ENCODE data around the gene CHD2. TPM values are rescaled to one million over a fixed set of nuclear protein-coding genes. Genes with fewer than 3 reads are reported as not detected.

CHD2 gene
- polyA plus RNA-seq, 2 of the 4 experiments (the other 2 are of a cell fraction): 29.5 to 68.2 TPM

DNA sequence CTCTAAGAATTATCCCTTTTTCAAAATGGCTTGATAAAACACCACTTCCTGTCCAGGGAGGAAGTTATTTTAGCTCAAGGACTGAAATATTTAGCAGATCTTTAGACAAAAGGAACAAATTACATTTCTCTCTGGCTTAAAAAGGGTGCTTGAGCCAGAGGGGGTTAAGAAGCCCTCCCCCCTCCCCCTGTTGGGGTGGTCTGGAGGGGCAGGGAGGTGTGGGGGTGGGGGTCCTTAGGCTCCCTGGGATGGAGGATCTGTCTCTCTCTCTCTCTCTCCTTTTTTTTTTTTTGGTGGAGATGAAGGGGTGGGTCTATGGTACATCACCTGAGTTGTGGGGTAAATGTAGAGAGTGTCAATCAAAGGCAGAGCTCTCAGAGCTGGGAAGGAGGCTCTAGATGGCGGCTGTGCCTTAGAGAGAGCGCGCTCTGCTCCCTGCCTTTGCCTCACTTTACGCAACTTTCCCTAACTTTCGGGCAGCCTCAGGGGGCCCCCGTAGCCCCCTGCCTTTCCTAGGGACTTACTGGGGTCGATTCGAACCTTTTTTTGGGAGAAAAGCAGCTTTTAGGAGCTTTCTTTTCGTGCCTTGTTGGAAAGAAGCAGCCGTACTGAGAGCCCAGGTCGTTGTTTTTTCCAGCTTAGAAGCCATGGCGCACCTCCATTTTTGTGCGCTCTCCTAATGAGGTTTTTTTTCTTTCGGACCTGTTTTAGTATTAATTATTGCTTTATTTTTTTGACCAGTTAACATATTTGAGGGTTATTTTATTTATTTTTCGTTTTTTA lies at the start of gene CHD2 (continued):
- TF ChIP-seq, protein P1, sequence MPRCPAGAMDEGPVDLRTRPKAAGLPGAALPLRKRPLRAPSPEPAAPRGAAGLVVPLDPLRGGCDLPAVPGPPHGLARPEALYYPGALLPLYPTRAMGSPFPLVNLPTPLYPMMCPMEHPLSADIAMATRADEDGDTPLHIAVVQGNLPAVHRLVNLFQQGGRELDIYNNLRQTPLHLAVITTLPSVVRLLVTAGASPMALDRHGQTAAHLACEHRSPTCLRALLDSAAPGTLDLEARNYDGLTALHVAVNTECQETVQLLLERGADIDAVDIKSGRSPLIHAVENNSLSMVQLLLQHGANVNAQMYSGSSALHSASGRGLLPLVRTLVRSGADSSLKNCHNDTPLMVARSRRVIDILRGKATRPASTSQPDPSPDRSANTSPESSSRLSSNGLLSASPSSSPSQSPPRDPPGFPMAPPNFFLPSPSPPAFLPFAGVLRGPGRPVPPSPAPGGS (IDR thresholded peaks at IDR 0.05): peak; percentile 90; the same call in 2 of the 3 replicates
- TF ChIP-seq CBX2 (IDR thresholded peaks at IDR 0.05; ENCODE audit: borderline replicate concordance, low read depth) (no peak), HOXA7 (CRISPR knock-in tag; IDR thresholded peaks at IDR 0.05) (peak; percentile 94), HDAC2 (IDR thresholded peaks at IDR 0.05) (0 out of 2 replicates have a peak, but pooled peaks have one; percentile 5), SREBF2 (IDR thresholded peaks at IDR 0.05) (no peak), NFE2L2 (conservative IDR thresholded peaks at IDR 0.05; ENCODE audit: low read length) (no peak), CHD2 (IDR thresholded peaks at IDR 0.05; ENCODE audit: low read length, partially characterized antibody) (peak; percentile 56), HOXB13 (CRISPR knock-in tag; IDR thresholded peaks at IDR 0.05; ENCODE audit: low read depth) (no peak), KDM5A (IDR thresholded peaks at IDR 0.05) (no peak), EHF (CRISPR knock-in tag; IDR thresholded peaks at IDR 0.05) (peak; percentile 48; the same call in 1 of the 2 replicates), POLR2AphosphoS2 (conservative IDR thresholded peaks at IDR 0.05; ENCODE audit: low read length) (peak; percentile 98), MYC (IDR thresholded peaks at IDR 0.05; ENCODE audit: borderline replicate concordance, low read length) (0 out of 2 replicates have a peak, but pooled peaks have one; percentile 55), RFX5 (IDR thresholded peaks at IDR 0.05) (peak; percentile 36), EHMT2 (IDR thresholded peaks at IDR 0.05; ENCODE audit: low read depth) (no peak), ZC3H11A (IDR thresholded peaks at IDR 0.05) (no peak), CEBPB (IDR thresholded peaks at IDR 0.05) (peak; percentile 54 to 65; a peak in 3 of 4 replicates), POLR2A (IDR thresholded peaks at IDR 0.05; ENCODE audit: low read length) (peak; percentile 94), MAFK (IDR thresholded peaks at IDR 0.05; ENCODE audit: partially characterized antibody) (no peak), RNF2 (IDR thresholded peaks at IDR 0.05; ENCODE audit: borderline replicate concordance, low read depth) (no peak)
- TF ChIP-seq, protein P2, sequence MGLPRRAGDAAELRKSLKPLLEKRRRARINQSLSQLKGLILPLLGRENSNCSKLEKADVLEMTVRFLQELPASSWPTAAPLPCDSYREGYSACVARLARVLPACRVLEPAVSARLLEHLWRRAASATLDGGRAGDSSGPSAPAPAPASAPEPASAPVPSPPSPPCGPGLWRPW (IDR thresholded peaks at IDR 0.05): no peak
- TF ChIP-seq, protein P3, sequence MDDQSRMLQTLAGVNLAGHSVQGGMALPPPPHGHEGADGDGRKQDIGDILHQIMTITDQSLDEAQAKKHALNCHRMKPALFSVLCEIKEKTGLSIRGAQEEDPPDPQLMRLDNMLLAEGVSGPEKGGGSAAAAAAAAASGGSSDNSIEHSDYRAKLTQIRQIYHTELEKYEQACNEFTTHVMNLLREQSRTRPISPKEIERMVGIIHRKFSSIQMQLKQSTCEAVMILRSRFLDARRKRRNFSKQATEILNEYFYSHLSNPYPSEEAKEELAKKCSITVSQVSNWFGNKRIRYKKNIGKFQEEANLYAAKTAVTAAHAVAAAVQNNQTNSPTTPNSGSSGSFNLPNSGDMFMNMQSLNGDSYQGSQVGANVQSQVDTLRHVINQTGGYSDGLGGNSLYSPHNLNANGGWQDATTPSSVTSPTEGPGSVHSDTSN (IDR thresholded peaks at IDR 0.05): peak; percentile 96
- TF ChIP-seq, protein P4, sequence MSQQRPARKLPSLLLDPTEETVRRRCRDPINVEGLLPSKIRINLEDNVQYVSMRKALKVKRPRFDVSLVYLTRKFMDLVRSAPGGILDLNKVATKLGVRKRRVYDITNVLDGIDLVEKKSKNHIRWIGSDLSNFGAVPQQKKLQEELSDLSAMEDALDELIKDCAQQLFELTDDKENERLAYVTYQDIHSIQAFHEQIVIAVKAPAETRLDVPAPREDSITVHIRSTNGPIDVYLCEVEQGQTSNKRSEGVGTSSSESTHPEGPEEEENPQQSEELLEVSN (IDR thresholded peaks at IDR 0.05; ENCODE audit: borderline replicate concordance, low read depth): 0 out of 2 replicates have a peak, but pooled peaks have one; percentile 37
- TF ChIP-seq, protein P5, sequence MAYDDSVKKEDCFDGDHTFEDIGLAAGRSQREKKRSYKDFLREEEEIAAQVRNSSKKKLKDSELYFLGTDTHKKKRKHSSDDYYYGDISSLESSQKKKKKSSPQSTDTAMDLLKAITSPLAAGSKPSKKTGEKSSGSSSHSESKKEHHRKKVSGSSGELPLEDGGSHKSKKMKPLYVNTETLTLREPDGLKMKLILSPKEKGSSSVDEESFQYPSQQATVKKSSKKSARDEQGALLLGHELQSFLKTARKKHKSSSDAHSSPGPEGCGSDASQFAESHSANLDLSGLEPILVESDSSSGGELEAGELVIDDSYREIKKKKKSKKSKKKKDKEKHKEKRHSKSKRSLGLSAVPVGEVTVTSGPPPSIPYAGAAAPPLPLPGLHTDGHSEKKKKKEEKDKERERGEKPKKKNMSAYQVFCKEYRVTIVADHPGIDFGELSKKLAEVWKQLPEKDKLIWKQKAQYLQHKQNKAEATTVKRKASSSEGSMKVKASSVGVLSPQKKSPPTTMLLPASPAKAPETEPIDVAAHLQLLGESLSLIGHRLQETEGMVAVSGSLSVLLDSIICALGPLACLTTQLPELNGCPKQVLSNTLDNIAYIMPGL (CRISPR knock-in tag; IDR thresholded peaks at IDR 0.05; ENCODE audit: borderline replicate concordance): 0 out of 2 replicates have a peak, but pooled peaks have one; percentile 43
- TF ChIP-seq, protein P6, sequence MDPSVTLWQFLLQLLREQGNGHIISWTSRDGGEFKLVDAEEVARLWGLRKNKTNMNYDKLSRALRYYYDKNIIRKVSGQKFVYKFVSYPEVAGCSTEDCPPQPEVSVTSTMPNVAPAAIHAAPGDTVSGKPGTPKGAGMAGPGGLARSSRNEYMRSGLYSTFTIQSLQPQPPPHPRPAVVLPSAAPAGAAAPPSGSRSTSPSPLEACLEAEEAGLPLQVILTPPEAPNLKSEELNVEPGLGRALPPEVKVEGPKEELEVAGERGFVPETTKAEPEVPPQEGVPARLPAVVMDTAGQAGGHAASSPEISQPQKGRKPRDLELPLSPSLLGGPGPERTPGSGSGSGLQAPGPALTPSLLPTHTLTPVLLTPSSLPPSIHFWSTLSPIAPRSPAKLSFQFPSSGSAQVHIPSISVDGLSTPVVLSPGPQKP (IDR thresholded peaks at IDR 0.05; ENCODE audit: low read depth, low read length): no peak

Data from A549 (cell line).